Brain microvascular endothelial cell (primary cell): ENCODE results near the gene CFHR2.

ENCODE experiments used
- DNase-seq: peaks from one replicate; pipeline ENCODE4 v3.0.0-alpha.2; 2020
- H3K27ac ChIP-seq: fragments of 250-450 bp; sonication (Bioruptor Pico); 2 replicates; pipeline ENCODE4 v1.5.1; 2020; ENCODE audit warnings: mild to moderate bottlenecking, moderate library complexity
- H3K27me3 ChIP-seq: fragments of 250-450 bp; sonication (Bioruptor Pico); replicated peaks from 2 replicates; pipeline ENCODE4 v1.5.1; 2020; ENCODE audit warnings: mild to moderate bottlenecking
- H3K36me3 ChIP-seq: fragments of 250-450 bp; sonication (Bioruptor Pico); replicated peaks from 2 replicates; pipeline ENCODE4 v1.5.1; 2020; ENCODE audit warnings: mild to moderate bottlenecking
- H3K4me3 ChIP-seq: 2 replicates; pipeline ENCODE4 v1.5.1; 2011; ENCODE audit warnings: low read depth, mild to moderate bottlenecking, control low read depth, low read length, moderate library complexity
- CTCF ChIP-seq: IDR thresholded peaks from 2 replicates; pipeline ENCODE4 v1.5.1; 2011; ENCODE audit warnings: low read depth, mild to moderate bottlenecking, moderate library complexity, low read length, control low read depth, inconsistent platforms; ENCODE audit errors: missing control alignments
- in situ Hi-C: cut with HindIII; loops from 2 replicates; pipeline ENCODE4 v1.10.0; 2017; ENCODE audit warnings: low sequenced_read_pairs, low pct_ligation_motif_present

The CFHR2 gene

DNA sequence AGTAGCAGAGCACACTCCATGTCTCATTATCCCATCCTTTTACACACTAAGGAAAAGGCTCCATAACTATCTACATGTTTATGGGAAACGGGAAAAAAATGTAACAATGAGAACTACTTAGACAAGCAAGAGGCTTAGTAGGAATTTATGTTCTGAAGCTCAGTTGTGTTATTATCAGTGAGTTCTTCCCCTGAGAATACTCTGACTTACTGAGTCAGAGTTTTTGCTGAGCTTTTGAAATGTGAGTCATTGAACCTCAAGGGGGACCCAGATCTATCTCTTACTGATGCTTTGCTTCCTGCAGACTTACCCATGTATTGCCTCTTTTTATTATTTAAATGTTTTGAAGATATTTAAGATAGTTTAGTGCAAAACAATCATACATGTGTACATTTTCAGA, 53.9 kb downstream of the CFHR2 start:
- H3K4me3 ChIP-seq: no peak overlapping the region
- DNase-seq: peak; percentile 77
- in situ Hi-C loops: no loop called here
- H3K36me3 ChIP-seq: no peaks in the 10 kb centered on the region
- no peak overlapping the region for H3K27ac ChIP-seq
- no peak for TF ChIP-seq CTCF
- no peaks in the 10 kb centered on the region for H3K27me3 ChIP-seq

DNA sequence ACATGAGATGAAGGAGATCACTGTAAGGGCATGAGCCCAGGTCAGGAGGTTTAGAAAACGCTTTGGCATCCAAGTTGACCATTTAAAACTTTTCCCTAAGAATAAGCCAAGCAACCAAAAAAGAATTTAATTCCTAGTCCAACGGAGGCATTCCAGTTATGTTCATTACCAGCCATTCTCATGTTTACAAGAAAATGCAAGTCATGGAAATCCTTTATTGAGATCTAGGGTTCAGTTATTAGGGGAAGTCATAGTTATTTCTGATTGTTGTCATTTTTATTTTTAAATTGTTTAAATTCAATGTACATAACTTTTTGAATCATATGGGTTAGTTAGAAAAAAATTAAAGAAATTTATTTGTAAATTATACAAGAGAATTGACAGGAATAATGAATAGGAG, 58.3 kb downstream of the CFHR2 start:
- H3K27ac ChIP-seq: no peak overlapping the region
- TF ChIP-seq CTCF: no peak
- DNase-seq: no peak
- no peak overlapping the region for H3K4me3 ChIP-seq
- in situ Hi-C loops: no loop called here
- no peaks in the 10 kb centered on the region for H3K27me3 ChIP-seq
- H3K36me3 ChIP-seq: no peaks in the 10 kb centered on the region

GRCh38 chr1:197003132-197003531, 59.6 kb downstream of the CFHR2 start:
- TF ChIP-seq CTCF: no peak
- no peaks in the 10 kb centered on the region for H3K27me3 ChIP-seq
- DNase-seq: no peak
- H3K36me3 ChIP-seq: no peaks in the 10 kb centered on the region
- no peak overlapping the region for H3K4me3 ChIP-seq
- H3K27ac ChIP-seq: no peak overlapping the region
- in situ Hi-C loops: no loop called here

GRCh38 chr1:197008861-197009260, 65.3 kb downstream of the CFHR2 start:
- no peak for TF ChIP-seq CTCF
- in situ Hi-C loops: no loop called here
- H3K27me3 ChIP-seq: no peaks in the 10 kb centered on the region

More at GRCh38 chr1:197008861-197009260, 65.3 kb downstream of the CFHR2 start:
- Histone ChIP-seq H3K27ac (no peak overlapping the region), H3K36me3 (no peaks in the 10 kb centered on the region), H3K4me3 (no peak overlapping the region)
- no peak for DNase-seq
